Fibroblast of lung (primary cell): ENCODE measurements around the gene STBD1. TPM values are rescaled to one million over a fixed set of nuclear protein-coding genes. Genes with fewer than 3 reads are reported as not detected.

Experiments used
- DNase-seq, 2 donors: peaks; one replicate each; pipeline versions ENCODE4 v3.0.0 to v3.0.0-alpha.2; 2010; ENCODE audit warnings: low read depth in 2 of 2
- H2AFZ ChIP-seq: 2 replicates; pipeline ENCODE4 v1.5.1; 2012; ENCODE audit warnings: low read length, control low read depth, inconsistent platforms
- H3K27ac ChIP-seq: 2 replicates; pipeline ENCODE4 v1.5.1; 2011; ENCODE audit warnings: low read length, control low read depth; ENCODE audit not compliant: insufficient read depth
- H3K27me3 ChIP-seq: 2 replicates; pipeline ENCODE4 v1.5.1; 2011; ENCODE audit warnings: mild to moderate bottlenecking, low read length; ENCODE audit not compliant: control insufficient read depth, insufficient read depth
- H3K36me3 ChIP-seq: 2 replicates; pipeline ENCODE4 v1.5.1; 2011; ENCODE audit warnings: low read length; ENCODE audit not compliant: control insufficient read depth, insufficient read depth
- H3K4me1 ChIP-seq: 2 replicates; pipeline ENCODE4 v1.5.1; 2011; ENCODE audit warnings: low read length; ENCODE audit not compliant: control insufficient read depth, insufficient read depth; ENCODE audit errors: extremely low read depth
- H3K4me2 ChIP-seq: 2 replicates; pipeline ENCODE4 v1.5.1; 2011; ENCODE audit warnings: low read length, control low read depth; ENCODE audit not compliant: insufficient read depth; ENCODE audit errors: extremely low read depth
- H3K4me3 ChIP-seq, 4 experiments: fragments of 200-600 bp in 1 of 4; sonication (generic) in 1 of 4; replicated peaks in 1 of 4; 2 replicates each; pipeline ENCODE4 v1.5.1; 2011 to 2016; ENCODE audit warnings: low read length in 4 of 4, low read depth in 3 of 4, mild to moderate bottlenecking in 3 of 4, control low read depth in 2 of 4, inconsistent platforms in 1 of 4, mixed read lengths in 1 of 4; ENCODE audit not compliant: insufficient read depth in 1 of 4; ENCODE audit errors: control extremely low read depth in 1 of 4
- H3K79me2 ChIP-seq: 2 replicates; pipeline ENCODE4 v1.5.1; 2012; ENCODE audit warnings: mild to moderate bottlenecking, low read length, inconsistent platforms; ENCODE audit not compliant: control insufficient read depth, insufficient read depth
- H3K9ac ChIP-seq: 2 replicates; pipeline ENCODE4 v1.5.1; 2011; ENCODE audit warnings: mild to moderate bottlenecking, low read length, control low read depth; ENCODE audit not compliant: insufficient read depth
- H3K9me3 ChIP-seq: 2 replicates; pipeline ENCODE4 v1.5.1; 2012; ENCODE audit warnings: low read depth, low read length; ENCODE audit not compliant: control insufficient read depth, insufficient read depth
- H4K20me1 ChIP-seq: 2 replicates; pipeline ENCODE4 v1.5.1; 2011; ENCODE audit warnings: low read length; ENCODE audit not compliant: control insufficient read depth, insufficient read depth; ENCODE audit errors: extremely low read depth
- CTCF ChIP-seq, 2 donors: IDR thresholded peaks in 1 of 2; conservative IDR thresholded peaks in 1 of 2; 1 replicate in 1 of 2; 2 replicates in 1 of 2; pipeline ENCODE4 v1.5.1; 2011 to 2012; ENCODE audit warnings: low read length in 2 of 2, control low read depth in 1 of 2, inconsistent platforms in 1 of 2, low read depth in 1 of 2, mild to moderate bottlenecking in 1 of 2
- EZH2 ChIP-seq: IDR thresholded peaks from 2 replicates; pipeline ENCODE4 v1.5.1; 2012; ENCODE audit warnings: low read length, control low read depth, mild to moderate bottlenecking; ENCODE audit errors: missing control alignments
- polyA plus RNA-seq, 2 donors: library from polyadenylated mRNA; depleted of rRNA in 1 of 2; stranded (reverse) in 1 of 2; unstranded in 1 of 2; fragments of >200 nt; gene quantifications; 2 replicates each; pipeline ENCODE4 v1.2.1, GENCODE V29; 2011 to 2012; ENCODE audit warnings: missing spikeins in 1 of 2
- total RNA-seq: library from RNA; depleted of rRNA; stranded (reverse); fragments of >200 nt; gene quantifications from 2 replicates; pipeline ENCODE4 v1.2.1, GENCODE V29; 2014

STBD1 gene
- total and polyA plus RNA-seq, 2 donors (not counting 1 experiment from before 2014, with no cell fraction given) = 3.1 to 17.5 TPM

GRCh38 chr4:76298227-76298626 lies 8.3 kb upstream of the STBD1 start:
- no peak for DNase-seq
- Histone ChIP-seq H3K4me3 (no peak overlapping the region), H3K27me3 (peaks cover 3% of the 10 kb centered on the region), H2AFZ (no peak overlapping the region), H3K36me3 (no peaks in the 10 kb centered on the region), H4K20me1 (no peaks in the 10 kb centered on the region), H3K4me2 (no peak overlapping the region), H3K9me3 (no peaks in the 10 kb centered on the region), H3K9ac (no peak overlapping the region), H3K79me2 (no peaks in the 10 kb centered on the region), H3K27ac (no peak overlapping the region), H3K4me1 (peaks cover 6% of the 10 kb centered on the region)
- TF ChIP-seq EZH2 = no peak
- no peak for TF ChIP-seq CTCF (conservative IDR thresholded peaks at IDR 0.05 in 1 of 2, IDR thresholded peaks at IDR 0.05 in 1 of 2; ENCODE audit: low read depth in 1 of 2, low read length in 2 of 2)

- peaks cover 3% of the 10 kb centered on the region for H3K27me3 ChIP-seq
- DNase-seq = no peak
- H2AFZ ChIP-seq = no peak overlapping the region
- H4K20me1 ChIP-seq = no peaks in the 10 kb centered on the region
- H3K27ac ChIP-seq = no peak overlapping the region
- H3K79me2 ChIP-seq = no peaks in the 10 kb centered on the region
- H3K4me2 ChIP-seq = no peak overlapping the region
- H3K9me3 ChIP-seq = no peaks in the 10 kb centered on the region
- H3K9ac ChIP-seq = no peak overlapping the region
- no peaks in the 10 kb centered on the region for H3K36me3 ChIP-seq
- no peak overlapping the region for H3K4me3 ChIP-seq
- TF ChIP-seq CTCF (conservative IDR thresholded peaks at IDR 0.05 in 1 of 2, IDR thresholded peaks at IDR 0.05 in 1 of 2; ENCODE audit: low read depth in 1 of 2, low read length in 2 of 2) = no peak
- TF ChIP-seq EZH2 = no peak
- H3K4me1 ChIP-seq = peaks cover 6% of the 10 kb centered on the region
Observed at GRCh38 chr4:76300012-76300411, 6.5 kb upstream of the STBD1 start.

- no peaks in the 10 kb centered on the region for H3K27me3 ChIP-seq
- no peaks in the 10 kb centered on the region for H3K36me3 ChIP-seq
- H2AFZ ChIP-seq = no peak overlapping the region
- no peak overlapping the region for H3K4me3 ChIP-seq
- peaks cover 10% of the 10 kb centered on the region for H3K4me1 ChIP-seq
- peak; percentile 83 to 91 for DNase-seq
- H3K4me2 ChIP-seq = no peak overlapping the region
- H3K79me2 ChIP-seq = no peaks in the 10 kb centered on the region
- no peaks in the 10 kb centered on the region for H3K9me3 ChIP-seq
- TF ChIP-seq CTCF (conservative IDR thresholded peaks at IDR 0.05 in 1 of 2, IDR thresholded peaks at IDR 0.05 in 1 of 2; ENCODE audit: low read depth in 1 of 2, low read length in 2 of 2) (no peak), EZH2 (no peak)
- no peak overlapping the region for H3K27ac ChIP-seq
- H4K20me1 ChIP-seq = no peaks in the 10 kb centered on the region
- H3K9ac ChIP-seq = no peak overlapping the region
Observed at GRCh38 chr4:76301068-76301774, 5.3 kb upstream of the STBD1 start.
